ENCODE data around the gene TMEM223.
"Not testable (repeated sequence)": the region's sequence is repeated elsewhere in the genome, so short reads cannot be mapped to it uniquely, and the experiment has no call there.

Gene TMEM223

GRCh38 chr11:62791501-62792201, at the start of gene TMEM223:
Gene TMEM223 (minus strand): TSS chr11:62792006. CDS start chr11:62791994, 12 bp downstream.
- peak; percentile 95 for DNase-seq

GRCh38 chr11:62840721-62841360, 49.0 kb upstream of the TMEM223 start:
- DNase-seq = not testable (repeated sequence)

- peak; percentile 99 for DNase-seq
Observed at GRCh38 chr11:62839050-62839945, 47.5 kb upstream of the TMEM223 start, which contains the start of gene WDR74. Gene WDR74 (minus strand): TSS chr11:62839590. CDS start chr11:62839570, 20 bp downstream.

- DNase-seq = no peak
Observed at GRCh38 chr11:62835336-62835735, 43.5 kb upstream of the TMEM223 start.

- DNase-seq = no peak
Observed at GRCh38 chr11:62832336-62833234, 40.8 kb upstream of the TMEM223 start, which contains the start of gene TEX54. Gene TEX54 (minus strand): TSS chr11:62832841.

GRCh38 chr11:62831520-62832335, 39.9 kb upstream of the TMEM223 start, which contains the start of gene STX5:
Gene STX5 (minus strand): TSS chr11:62832051. CDS start chr11:62831243, 808 bp downstream.
- peak; percentile 100 for DNase-seq

- no peak for DNase-seq
Observed at GRCh38 chr11:62830904-62831519, 39.2 kb upstream of the TMEM223 start.

- not testable (repeated sequence) for DNase-seq
Observed at GRCh38 chr11:62828130-62828529, 36.3 kb upstream of the TMEM223 start.

- DNase-seq = no peak
Observed at GRCh38 chr11:62823677-62824076, 31.9 kb upstream of the TMEM223 start.

- no peak for DNase-seq
Observed at GRCh38 chr11:62817129-62817528, 25.3 kb upstream of the TMEM223 start.

GRCh38 chr11:62816557-62816956, 24.8 kb upstream of the TMEM223 start:
- no peak for DNase-seq

- DNase-seq = no peak
Observed at GRCh38 chr11:62811659-62812058, 19.9 kb upstream of the TMEM223 start.

- no peak for DNase-seq
Observed at GRCh38 chr11:62810748-62811147, 18.9 kb upstream of the TMEM223 start.

- DNase-seq = no peak
Observed at GRCh38 chr11:62806611-62807121, 14.9 kb upstream of the TMEM223 start.

- DNase-seq = peak; percentile 77
Observed at GRCh38 chr11:62805961-62806441, 14.2 kb upstream of the TMEM223 start.

- DNase-seq = peak; percentile 99
Observed at GRCh38 chr11:62805076-62805892, 13.5 kb upstream of the TMEM223 start, which contains the start of gene NXF1. Gene NXF1 (minus strand): TSS chr11:62805440. CDS start chr11:62805356, 84 bp downstream.

- no peak for DNase-seq
Observed at GRCh38 chr11:62804310-62805075, 12.7 kb upstream of the TMEM223 start.

- DNase-seq = no peak
Observed at GRCh38 chr11:62801071-62801470, 9.3 kb upstream of the TMEM223 start.
